ENCODE measurements around the gene VAV3. TPM values are rescaled to one million over a fixed set of nuclear protein-coding genes. Genes with fewer than 3 reads are reported as not detected.

Gene VAV3
- total RNA-seq, 4 donors from 2014 or later, result 44.1 to 123 (median 111) TPM

GRCh38 chr1:107687849-107688753 is 276.9 kb downstream of the VAV3 start:
- intact Hi-C loops (cut with DNase I; ENCODE audit: low total_unique reads), result no loop called here

GRCh38 chr1:107683683-107684082 is 281.3 kb downstream of the VAV3 start:
- H3K4me1 ChIP-seq, result peaks cover 1 to 62% (median 30%) of the 10 kb centered on the region in 4 donors
- in situ Hi-C loops (cut with MboI; ENCODE audit: low pct_ligation_motif_present in 1 of 4, low pct_unique_long_range_greater_than_20kb in 1 of 4, low sequenced_read_pairs in 3 of 4), result no loop called here
- peak in 1 of 3 donors; percentile 23 for TF ChIP-seq POLR2AphosphoS5 (IDR thresholded peaks at IDR 0.05)
- no peak for TF ChIP-seq CTCF (IDR thresholded peaks at IDR 0.05)
- H3K36me3 ChIP-seq, result no peaks in the 10 kb centered on the region
- no peak for DNase-seq
- no peaks in the 10 kb centered on the region for H3K9me3 ChIP-seq
- H3K27me3 ChIP-seq, result no peaks in the 10 kb centered on the region
- WGBS, 2 donors (ENCODE audit: low coverage in 1 of 2), result 32 to 47% methylated on average over 2 of the region's 2 CpGs
- H3K27ac ChIP-seq, result peak overlapping the region; percentile 78 to 85 (median 83)
- intact Hi-C loops (cut with DNase I; ENCODE audit: low total_unique reads), result no loop called here
- H3K4me3 ChIP-seq, result peak overlapping the region in 1 of 4 donors; percentile 47

More at GRCh38 chr1:107687849-107688753, 276.9 kb downstream of the VAV3 start:
- in situ Hi-C loops (cut with MboI; ENCODE audit: low pct_ligation_motif_present in 1 of 4, low pct_unique_long_range_greater_than_20kb in 1 of 4, low sequenced_read_pairs in 3 of 4), result no loop called here
- peak; percentile 88 for TF ChIP-seq POLR2A (IDR thresholded peaks at IDR 0.05)
- peak; percentile 77 to 92 (median 91) for TF ChIP-seq POLR2AphosphoS5 (IDR thresholded peaks at IDR 0.05)
- no peak for TF ChIP-seq EP300 (IDR thresholded peaks at IDR 0.05; ENCODE audit: low read depth)
- no peak for TF ChIP-seq CTCF (IDR thresholded peaks at IDR 0.05)
- Histone ChIP-seq H3K27ac (peak overlapping the region; percentile 78 to 85 (median 83)), H3K36me3 (no peaks in the 10 kb centered on the region), H3K4me3 (peak overlapping the region; percentile 10 to 47 (median 34)), H3K4me1 (peaks cover 5 to 39% (median 18%) of the 10 kb centered on the region in 4 donors), H3K27me3 (no peaks in the 10 kb centered on the region), H3K9me3 (no peaks in the 10 kb centered on the region)
- 50 to 57% methylated on average over 9 of the region's 9 CpGs for WGBS, 2 donors (ENCODE audit: low coverage in 1 of 2)
- no peak for DNase-seq

- Histone ChIP-seq H3K9me3 (no peaks in the 10 kb centered on the region), H3K27ac (peak overlapping the region; percentile 78 to 85 (median 83)), H3K4me1 (peaks cover 0 to 60% (median 31%) of the 10 kb centered on the region in 4 donors), H3K36me3 (no peaks in the 10 kb centered on the region), H3K4me3 (peak overlapping the region in 1 of 4 donors; percentile 24), H3K27me3 (no peaks in the 10 kb centered on the region)
- WGBS, 2 donors (ENCODE audit: low coverage in 1 of 2), result 38 to 51% methylated on average over 3 of the region's 3 CpGs
- DNase-seq, result peak; percentile 63
- in situ Hi-C loops (cut with MboI; ENCODE audit: low pct_ligation_motif_present in 1 of 4, low pct_unique_long_range_greater_than_20kb in 1 of 4, low sequenced_read_pairs in 3 of 4), result no loop called here
- intact Hi-C loops (cut with DNase I; ENCODE audit: low total_unique reads), result no loop called here
- TF ChIP-seq POLR2A (IDR thresholded peaks at IDR 0.05) (peak; percentile 49), EP300 (IDR thresholded peaks at IDR 0.05; ENCODE audit: low read depth) (no peak), CTCF (IDR thresholded peaks at IDR 0.05) (no peak), POLR2AphosphoS5 (IDR thresholded peaks at IDR 0.05) (peak; percentile 21 to 82 (median 68))
Observed at GRCh38 chr1:107683191-107683657, 281.8 kb downstream of the VAV3 start.

- peaks cover 0 to 68% (median 37%) of the 10 kb centered on the region in 4 donors for H3K4me1 ChIP-seq
- 36 to 49% methylated on average over 1 of the region's 1 CpG for WGBS, 2 donors (ENCODE audit: low coverage in 1 of 2)
- peak overlapping the region in 2 of 4 donors; percentile 4 to 24 for H3K4me3 ChIP-seq
- intact Hi-C loops (cut with DNase I; ENCODE audit: low total_unique reads), result no loop called here
- DNase-seq, result no peak
- no peaks in the 10 kb centered on the region for H3K36me3 ChIP-seq
- peak overlapping the region; percentile 78 to 85 (median 83) for H3K27ac ChIP-seq
- in situ Hi-C loops (cut with MboI; ENCODE audit: low pct_ligation_motif_present in 1 of 4, low pct_unique_long_range_greater_than_20kb in 1 of 4, low sequenced_read_pairs in 3 of 4), result no loop called here
- no peaks in the 10 kb centered on the region for H3K27me3 ChIP-seq
- H3K9me3 ChIP-seq, result no peaks in the 10 kb centered on the region
- TF ChIP-seq CTCF (IDR thresholded peaks at IDR 0.05), result no peak
- TF ChIP-seq POLR2AphosphoS5 (IDR thresholded peaks at IDR 0.05), result peak in 2 of 3 donors; percentile 32 to 41
Observed at GRCh38 chr1:107682467-107682866, 282.5 kb downstream of the VAV3 start.

All from transverse colon (tissue), 4 donors.